ENCODE data around the gene PRDM10.
"Not testable (repeated sequence)": the region's sequence is repeated elsewhere in the genome, so short reads cannot be mapped to it uniquely, and the experiment has no call there.

PRDM10 gene

GRCh38 chr11:129918361-129918760, 84.3 kb downstream of the PRDM10 start:
- Histone ChIP-seq H3K4me3 (no peak overlapping the region), H3K27ac (no peak overlapping the region)

- Histone ChIP-seq H3K27ac (no peak overlapping the region), H3K4me3 (no peak overlapping the region)
These were observed 85.4 kb downstream of the PRDM10 start for GRCh38 chr11:129917231-129917630.

GRCh38 chr11:129911298-129911697, 91.3 kb downstream of the PRDM10 start:
- no peak overlapping the region for H3K27ac ChIP-seq

GRCh38 chr11:129910360-129910759, 92.3 kb downstream of the PRDM10 start:
- Histone ChIP-seq H3K4me3 (no peak overlapping the region), H3K27ac (no peak overlapping the region)

More at GRCh38 chr11:129911298-129911697, 91.3 kb downstream of the PRDM10 start:
- H3K4me3 ChIP-seq, result no peak overlapping the region

DNA sequence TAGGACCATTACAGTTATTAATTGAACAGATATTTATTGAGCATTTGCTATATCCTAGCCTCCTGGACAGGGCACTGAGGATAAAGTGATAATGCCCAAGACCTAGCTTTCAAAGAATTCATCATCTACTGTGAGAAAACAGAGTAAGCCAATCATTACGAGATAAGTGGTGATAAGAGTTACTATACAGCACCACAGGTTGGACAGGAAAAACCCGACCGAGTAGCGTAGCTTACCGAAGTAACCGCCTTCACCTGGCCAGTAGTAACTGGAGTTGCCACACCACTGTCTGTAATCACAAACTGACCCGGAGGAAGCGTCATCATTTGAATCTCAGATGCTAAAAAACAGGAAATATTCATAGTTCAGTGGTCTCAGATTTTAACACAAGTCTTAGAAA, 97.2 kb downstream of the PRDM10 start:
- no peak overlapping the region for H3K27ac ChIP-seq
- no peak overlapping the region for H3K4me3 ChIP-seq

GRCh38 chr11:129896062-129896461, 106.6 kb downstream of the PRDM10 start:
- H3K27ac ChIP-seq, result peak overlapping the region in 20 of 21 experiments; percentile 74 to 95 (median 89)
- peak overlapping the region; percentile 73 to 99 (median 85) for H3K4me3 ChIP-seq

- peak within 1 kb of the TSS; percentile 74 to 95 (median 89) for H3K27ac ChIP-seq
- H3K4me3 ChIP-seq, result peak within 1 kb of the TSS; percentile 73 to 99 (median 85)
These were observed 107.3 kb downstream of the PRDM10 start, which contains the start of gene NFRKB for GRCh38 chr11:129895126-129896041. Gene NFRKB (minus strand): TSS chr11:129895578. CDS start chr11:129892849, 2,729 bp downstream.

GRCh38 chr11:129894278-129895125, 108.1 kb downstream of the PRDM10 start:
- peak overlapping the region; percentile 73 to 99 (median 85) for H3K4me3 ChIP-seq
- H3K27ac ChIP-seq, result peak overlapping the region; percentile 74 to 95 (median 89)

GRCh38 chr11:129888451-129888850, 114.2 kb downstream of the PRDM10 start:
- Histone ChIP-seq H3K4me3 (no peak overlapping the region), H3K27ac (no peak overlapping the region)

GRCh38 chr11:129885381-129885780, 117.3 kb downstream of the PRDM10 start:
- Histone ChIP-seq H3K27ac (no peak overlapping the region), H3K4me3 (no peak overlapping the region)

GRCh38 chr11:129884581-129884980, 118.1 kb downstream of the PRDM10 start:
- H3K4me3 ChIP-seq, result no peak overlapping the region

GRCh38 chr11:129881570-129882170, 121.0 kb downstream of the PRDM10 start:
- no peak overlapping the region for H3K27ac ChIP-seq
- no peak overlapping the region for H3K4me3 ChIP-seq

More at GRCh38 chr11:129884581-129884980, 118.1 kb downstream of the PRDM10 start:
- H3K27ac ChIP-seq, result no peak overlapping the region

DNA sequence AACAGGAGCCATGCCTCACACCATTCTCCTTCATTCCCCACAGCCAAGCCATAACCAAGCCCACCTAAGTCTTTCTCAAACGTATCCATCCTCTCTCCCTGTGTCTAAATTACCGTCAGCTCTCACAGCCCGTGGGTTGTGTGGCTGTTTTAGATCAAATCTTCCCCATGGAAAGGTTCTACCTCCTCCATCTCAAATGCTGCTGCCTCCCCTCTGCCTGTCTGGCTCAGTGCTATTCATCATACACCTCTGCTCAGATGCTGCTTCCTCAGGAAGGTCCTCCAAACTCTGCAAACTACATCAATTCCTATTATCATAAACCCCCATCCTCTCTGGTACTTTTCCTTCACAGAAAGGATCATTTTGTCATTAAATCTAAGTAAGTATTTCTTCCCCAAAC, 122.3 kb downstream of the PRDM10 start:
- Histone ChIP-seq H3K4me3 (no peak overlapping the region), H3K27ac (no peak overlapping the region)

DNA sequence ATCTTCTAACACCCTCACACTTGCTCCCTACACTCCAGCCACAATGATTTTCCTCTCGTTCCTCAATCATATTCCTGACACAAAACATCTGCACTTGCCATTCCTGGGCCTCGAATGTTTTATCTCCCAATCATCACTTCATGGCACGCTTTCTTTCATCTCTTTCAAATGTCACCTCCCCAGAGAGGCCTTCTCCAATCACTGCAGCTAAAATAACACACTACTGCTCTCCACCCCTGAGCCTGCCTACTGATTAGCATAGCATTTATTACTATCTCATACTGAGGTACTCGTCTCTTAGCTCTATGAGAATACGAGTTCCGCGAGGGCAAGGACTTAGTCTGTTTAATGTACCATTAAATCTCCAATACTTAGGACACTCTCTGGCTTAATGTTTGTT, 130.7 kb downstream of the PRDM10 start:
- Histone ChIP-seq H3K4me3 (no peak overlapping the region), H3K27ac (no peak overlapping the region)

DNA sequence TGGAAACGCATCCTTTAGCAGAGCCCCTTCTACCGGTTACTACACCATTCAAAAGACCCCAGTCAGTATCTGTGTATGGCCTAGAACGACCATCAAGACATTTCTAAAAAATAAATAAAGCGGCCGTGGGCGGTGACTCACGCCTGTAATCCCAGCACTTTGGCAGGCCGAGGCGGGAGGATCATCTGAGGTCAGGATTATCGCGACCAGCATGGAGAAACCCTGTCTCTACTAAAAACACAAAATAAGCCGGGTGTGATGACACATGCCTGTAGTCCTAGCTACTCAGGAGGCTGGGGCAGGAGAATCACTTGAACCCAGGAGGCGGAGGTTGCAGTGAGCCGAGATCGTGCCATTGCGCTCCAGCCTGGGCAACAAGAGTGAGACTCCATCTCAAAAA, 134.0 kb downstream of the PRDM10 start:
- not testable (repeated sequence) for H3K27ac ChIP-seq

GRCh38 chr11:129866311-129866710, 136.3 kb downstream of the PRDM10 start:
- no peak overlapping the region for H3K27ac ChIP-seq
- H3K4me3 ChIP-seq, result no peak overlapping the region

More for the DNA sequence above, 134.0 kb downstream of the PRDM10 start:
- H3K4me3 ChIP-seq, result not testable (repeated sequence)

DNA sequence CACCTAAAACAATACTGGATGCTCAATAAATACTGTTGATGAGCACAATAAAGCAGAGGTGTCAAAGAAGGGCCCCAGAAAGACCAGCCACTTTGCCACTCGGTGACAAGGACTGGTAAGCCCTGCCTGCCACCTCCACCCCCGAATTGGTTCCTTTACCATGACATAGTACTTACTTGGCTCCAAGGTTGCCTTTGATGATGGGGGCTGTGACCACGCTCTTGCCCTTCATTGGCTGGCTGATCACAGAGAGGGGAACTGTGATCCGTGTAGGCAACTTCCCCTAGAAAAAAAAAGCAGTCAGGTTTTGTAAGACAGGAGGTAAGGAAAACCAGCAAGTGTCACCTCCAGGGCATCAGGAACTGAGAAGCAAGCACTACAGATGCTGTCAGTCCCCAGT, 136.9 kb downstream of the PRDM10 start:
- H3K4me3 ChIP-seq, result no peak overlapping the region
- no peak overlapping the region for H3K27ac ChIP-seq

DNA sequence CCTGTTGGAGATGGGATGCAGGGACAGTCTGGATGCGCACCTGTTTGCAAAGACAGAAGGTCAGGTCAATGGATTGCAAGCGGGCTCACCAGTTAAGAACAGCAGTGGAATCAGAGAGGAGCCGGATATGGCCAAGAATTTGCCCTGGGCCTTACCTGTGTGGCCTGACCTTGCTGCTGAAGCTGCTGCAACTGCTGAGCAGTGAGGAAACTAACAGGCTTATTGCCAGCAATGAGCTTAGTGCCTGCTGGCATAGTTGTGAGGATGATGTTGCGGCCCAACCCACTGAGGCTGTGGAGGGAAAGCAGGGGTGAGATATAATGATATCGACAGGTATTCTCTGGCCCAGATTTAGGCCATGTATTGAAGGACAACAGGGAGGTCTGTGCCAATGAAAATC, 137.8 kb downstream of the PRDM10 start:
- H3K4me3 ChIP-seq, result no peak overlapping the region

DNA sequence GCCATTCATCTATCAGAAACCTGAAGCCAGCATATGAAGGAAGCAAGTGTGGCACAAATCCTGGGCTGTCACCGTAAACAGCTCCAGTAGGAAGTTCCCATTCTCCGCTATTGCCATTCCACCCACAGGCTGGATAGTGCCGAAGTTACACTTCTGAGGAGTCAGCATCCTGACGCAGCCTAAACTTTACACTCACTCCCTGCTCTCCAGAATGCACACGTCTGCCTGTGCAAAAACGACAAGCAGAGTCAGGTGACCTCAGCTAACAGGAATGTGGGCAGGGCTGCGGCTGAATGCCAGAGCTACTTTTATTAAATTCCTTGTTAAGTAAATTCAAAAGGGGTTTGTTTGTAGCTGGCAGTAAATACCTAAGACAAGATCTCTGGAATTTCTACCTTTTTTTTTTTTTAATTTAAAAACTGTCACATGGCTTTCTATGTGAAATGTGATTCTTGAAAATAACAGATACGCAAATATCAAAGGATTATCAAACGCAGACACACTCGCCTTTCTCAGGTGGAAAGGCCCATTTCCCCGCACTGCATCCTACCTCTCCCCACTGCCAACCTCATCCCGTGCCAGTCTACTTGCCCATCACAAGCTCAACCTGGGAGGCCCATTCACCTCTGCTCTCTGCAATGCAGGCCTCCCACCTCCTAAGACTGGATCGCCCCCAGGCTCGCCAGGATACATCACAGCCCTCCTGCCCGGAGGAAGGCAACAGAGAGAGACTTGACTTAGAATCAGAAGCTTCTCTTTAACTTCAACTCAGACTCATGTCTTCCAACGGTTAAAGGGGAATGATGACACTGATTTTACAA, 140.7 kb downstream of the PRDM10 start:
- H3K27ac ChIP-seq, result peak overlapping the region in 14 of 21 experiments; percentile 5 to 70 (median 36)
- no peak overlapping the region for H3K4me3 ChIP-seq

More for the DNA sequence above, 137.8 kb downstream of the PRDM10 start:
- peak overlapping the region in 1 of 21 experiments; percentile 18 for H3K27ac ChIP-seq

All from skin epidermis (tissue), 12 donors.